ENCODE measurements around the gene TENM3.

GRCh38 chr4:182286931-182287330, 43.7 kb downstream of the TENM3 start:
- TF ChIP-seq CTCF (IDR thresholded peaks at IDR 0.05) (no peak), POLR2A (IDR thresholded peaks at IDR 0.05) (no peak)

Measured in adrenal gland (tissue), 5 donors.